ENCODE measurements around the gene RAVER1. TPM values are rescaled to one million over a fixed set of nuclear protein-coding genes. Genes with fewer than 3 reads are reported as not detected.

RAVER1 gene
- total and polyA plus RNA-seq, 2 of the 13 experiments (the other 11 are each of a cell fraction or from before 2014, with no cell fraction given) = 3.6 to 7.9 TPM

DNA sequence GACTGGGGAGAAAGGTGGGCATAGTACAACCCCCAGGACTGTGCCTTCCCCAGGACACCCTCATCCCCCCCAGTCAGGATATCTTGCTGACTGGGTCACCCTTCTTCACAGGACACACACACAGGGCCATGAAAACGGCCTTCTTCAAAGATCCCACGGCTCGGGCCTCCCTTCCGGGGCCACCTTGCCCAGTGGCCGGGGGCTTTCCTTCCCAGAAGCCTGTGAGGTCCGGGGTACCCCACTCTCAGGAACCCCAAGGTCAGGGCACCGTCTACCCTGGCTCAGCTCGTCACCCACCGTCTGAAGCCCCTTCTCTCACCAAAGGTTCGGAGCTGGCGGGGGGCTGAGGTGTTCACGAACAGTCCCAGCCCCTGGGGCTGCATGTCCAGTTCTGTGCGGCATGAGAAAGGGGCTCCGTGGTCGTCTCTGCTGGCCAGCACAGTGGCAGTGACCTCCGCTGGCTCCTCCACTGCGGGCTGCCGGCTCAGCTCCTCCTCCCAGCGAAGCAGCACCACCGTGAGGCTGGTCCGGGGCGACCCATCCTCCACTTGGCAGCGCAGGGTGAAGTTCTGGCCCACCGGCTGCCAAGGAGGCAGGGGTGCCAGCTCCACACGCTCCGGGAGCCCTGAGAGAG, 2.1 kb upstream of the RAVER1 start (continued):
- TF ChIP-seq E2F1 (CRISPR knock-in tag; IDR thresholded peaks at IDR 0.05) (no peak), ZBTB42 (CRISPR knock-in tag; IDR thresholded peaks at IDR 0.05) (no peak), ZNF850 (CRISPR knock-in tag; conservative IDR thresholded peaks at IDR 0.05) (no peak), ZFP37 (CRISPR knock-in tag; IDR thresholded peaks at IDR 0.05; ENCODE audit: borderline replicate concordance) (no peak), ZNF362 (CRISPR knock-in tag; IDR thresholded peaks at IDR 0.05; ENCODE audit: borderline replicate concordance) (peak; percentile 10; the same call in 1 of the 2 replicates), RXRB (CRISPR knock-in tag; IDR thresholded peaks at IDR 0.05; ENCODE audit: borderline replicate concordance) (0 out of 2 replicates have a peak, but pooled peaks have one; percentile 51), JUNB (CRISPR knock-in tag; IDR thresholded peaks at IDR 0.05; ENCODE audit: borderline replicate concordance) (no peak), SALL1 (CRISPR knock-in tag; IDR thresholded peaks at IDR 0.05) (peak; percentile 6; the same call in 1 of the 2 replicates), TBP (CRISPR knock-in tag; IDR thresholded peaks at IDR 0.05) (no peak), SRSF9 (IDR thresholded peaks at IDR 0.05; ENCODE audit: borderline replicate concordance, insufficient read depth, low read depth, low read length, poor library complexity, severe bottlenecking) (no peak), IKZF1 (IDR thresholded peaks at IDR 0.05) (no peak), ATRX (CRISPR knock-in tag; IDR thresholded peaks at IDR 0.05; ENCODE audit: borderline replicate concordance) (no peak), PRDM10 (CRISPR knock-in tag; IDR thresholded peaks at IDR 0.05; ENCODE audit: low read depth) (peak; percentile 46; the same call in 1 of the 2 replicates), ATM (IDR thresholded peaks at IDR 0.05; ENCODE audit: borderline replicate concordance) (no peak), ZBTB3 (CRISPR knock-in tag; IDR thresholded peaks at IDR 0.05; ENCODE audit: borderline replicate concordance, low read depth) (no peak), HNRNPK (IDR thresholded peaks at IDR 0.05; ENCODE audit: low read depth, low read length, poor library complexity, severe bottlenecking) (no peak), ZFP82 (CRISPR knock-in tag; IDR thresholded peaks at IDR 0.05; ENCODE audit: borderline replicate concordance) (no peak), ZNF512B (CRISPR knock-in tag; IDR thresholded peaks at IDR 0.05; ENCODE audit: borderline replicate concordance) (no peak), PCBP1 (IDR thresholded peaks at IDR 0.05; ENCODE audit: borderline replicate concordance, low read depth, low read length) (no peak), SNRNP70 (IDR thresholded peaks at IDR 0.05; ENCODE audit: low read depth, low read length) (no peak), MEF2D (CRISPR knock-in tag; IDR thresholded peaks at IDR 0.05) (no peak)

All from HepG2 (cell line).